GM12878 (cell line): Measurements from ENCODE around the gene CCDC83. TPM values are rescaled to one million over a fixed set of nuclear protein-coding genes. Genes with fewer than 3 reads are reported as not detected.

Source experiments
- ATAC-seq: fragments of 200-7000 bp; cut with Tn5 transposase; 3 replicates; pipeline ENCODE4 v1.9.1; 2020; ENCODE audit warnings: mild to moderate bottlenecking, moderate library complexity
- BruUV-seq: library from RNA; stranded (reverse); fragments of 400-500 nt; replicated peaks from 2 replicates; lab custom pipeline; 2021; lab: Mats Ljungman, UMichigan
- CTCF ChIA-PET: fragments of 300-600 bp; sonication (Branson Sonifier 250); formaldehyde crosslinking; extraction: SDS; loops from one replicate; lab custom pipeline; 2021; ENCODE audit warnings: inconsistent platforms; lab: Yijun Ruan, JAX
- POLR2A ChIA-PET: fragments of 350-600 bp; formaldehyde crosslinking; extraction: SDS; loops from one replicate; lab custom pipeline; 2021; ENCODE audit warnings: inconsistent platforms; lab: Charles Lee
- RAD21 ChIA-PET: fragments of 300-600 bp; sonication (Branson Sonifier 250); formaldehyde crosslinking; loops from one replicate; lab custom pipeline; 2023; ENCODE audit warnings: antibody characterized with exemption; ENCODE audit not compliant: unreplicated experiment; lab: Charles Lee
- SMC1A ChIA-PET: fragments of 300-600 bp; sonication (Branson Sonifier 250); formaldehyde crosslinking; loops from one replicate; lab custom pipeline; 2023; ENCODE audit not compliant: unreplicated experiment, uncharacterized antibody; lab: Charles Lee
- DNase-seq: peaks from one replicate; pipeline ENCODE4 v3.0.0-alpha.2; 2011; ENCODE audit warnings: low read depth, low spot score
- FAIRE-seq: peaks from 3 replicates; lab custom pipeline; 2011; peaks lifted over from hg19 to GRCh38; lab: Jason Lieb, UNC
- H2AFZ ChIP-seq: 2 replicates; pipeline ENCODE4 v1.6.0; 2011; ENCODE audit warnings: low read depth, low read length, control low read depth; ENCODE audit not compliant: control insufficient read depth
- H3K27ac ChIP-seq: 2 replicates; pipeline ENCODE4 v1.5.1; 2011; ENCODE audit warnings: control low read depth; ENCODE audit not compliant: control insufficient read depth, insufficient read depth
- H3K27me3 ChIP-seq, 2 experiments: replicated peaks in 1 of 2; 2 replicates each; pipeline versions ENCODE4 v1.6.0 to v1.6.1; 2011; ENCODE audit warnings: low read length in 1 of 2; ENCODE audit not compliant: control insufficient read depth in 2 of 2, insufficient read depth in 2 of 2
- H3K36me3 ChIP-seq, 2 experiments: 2 replicates each; pipeline ENCODE4 v1.5.1; 2011; ENCODE audit warnings: low read length in 1 of 2; ENCODE audit not compliant: control insufficient read depth in 2 of 2, insufficient read depth in 2 of 2
- H3K4me1 ChIP-seq: 2 replicates; pipeline ENCODE4 v1.6.1; 2011; ENCODE audit warnings: mild to moderate bottlenecking, low read length, moderate library complexity, mixed read lengths; ENCODE audit not compliant: control insufficient read depth, insufficient read depth
- H3K4me2 ChIP-seq: 2 replicates; pipeline ENCODE4 v1.6.0; 2011; ENCODE audit warnings: control low read depth; ENCODE audit not compliant: control insufficient read depth, insufficient read depth
- H3K4me3 ChIP-seq: fragments of 200-600 bp; sonication (generic); 2 replicates; pipeline ENCODE4 v1.5.1; 2016
- H3K79me2 ChIP-seq: 2 replicates; pipeline ENCODE4 v1.6.0; 2011; ENCODE audit warnings: low read length; ENCODE audit not compliant: control insufficient read depth, insufficient read depth
- H3K9ac ChIP-seq: 2 replicates; pipeline ENCODE4 v1.8.0; 2011; ENCODE audit warnings: low read length, control low read depth, mixed read lengths; ENCODE audit not compliant: control insufficient read depth, insufficient read depth
- H3K9me3 ChIP-seq: replicated peaks from 3 replicates; pipeline ENCODE4 v1.5.1; 2011; ENCODE audit warnings: mild to moderate bottlenecking, low read length; ENCODE audit not compliant: control insufficient read depth, insufficient read depth
- H4K20me1 ChIP-seq: 2 replicates; pipeline ENCODE4 v1.6.0; 2011; ENCODE audit not compliant: control insufficient read depth, insufficient read depth
- ATF7 ChIP-seq: fragments of 450-650 bp; IDR thresholded peaks from 2 replicates; pipeline ENCODE4 v1.6.1; 2016; ENCODE audit warnings: low read depth, mild to moderate bottlenecking
- CHD2 ChIP-seq: IDR thresholded peaks from 2 replicates; pipeline ENCODE4 v1.6.1; 2011; ENCODE audit warnings: low read depth, low read length, improper control_type of control experiment, borderline replicate concordance
- DPF2 ChIP-seq: fragments of 450-650 bp; IDR thresholded peaks from 2 replicates; pipeline ENCODE4 v1.6.1; 2017; ENCODE audit warnings: mild to moderate bottlenecking
- ETV6 ChIP-seq, 2 experiments: fragments of 450-650 bp in 1 of 2; IDR thresholded peaks in 1 of 2; conservative IDR thresholded peaks in 1 of 2; 2 replicates each; pipeline ENCODE4 v1.6.1; 2014; ENCODE audit warnings: antibody characterized with exemption in 1 of 2, borderline replicate concordance in 1 of 2, low read depth in 1 of 2, mild to moderate bottlenecking in 1 of 2, moderate library complexity in 1 of 2
- HCFC1 ChIP-seq: fragments of 150-350 bp; IDR thresholded peaks from 2 replicates; pipeline ENCODE4 v1.6.1; 2014; ENCODE audit warnings: low read length
- IKZF2 ChIP-seq, 2 experiments: fragments of 450-650 bp; IDR thresholded peaks; 2 replicates each; pipeline ENCODE4 v1.6.1; 2017; ENCODE audit warnings: mild to moderate bottlenecking in 2 of 2, moderate library complexity in 2 of 2
- JUNB ChIP-seq: IDR thresholded peaks from 2 replicates; pipeline ENCODE4 v1.6.1; 2016; ENCODE audit warnings: antibody characterized with exemption, mild to moderate bottlenecking
- MEF2A ChIP-seq: IDR thresholded peaks from 2 replicates; pipeline ENCODE4 v1.6.1; 2011; ENCODE audit warnings: low read depth, mild to moderate bottlenecking, low read length, moderate library complexity; ENCODE audit not compliant: insufficient read depth
- NFYB ChIP-seq: IDR thresholded peaks from 2 replicates; pipeline ENCODE4 v1.6.1; 2011; ENCODE audit warnings: low read depth, mild to moderate bottlenecking, low read length, improper control_type of control experiment, moderate library complexity; ENCODE audit not compliant: insufficient read depth
- POLR2AphosphoS2 ChIP-seq: IDR thresholded peaks from 2 replicates; pipeline ENCODE4 v1.6.1; 2011; ENCODE audit warnings: low read depth, mild to moderate bottlenecking, low read length, improper control_type of control experiment, moderate library complexity
- SMAD1 ChIP-seq: fragments of 450-650 bp; IDR thresholded peaks from 2 replicates; pipeline ENCODE4 v1.6.1; 2018; ENCODE audit warnings: mild to moderate bottlenecking, low read depth; ENCODE audit not compliant: partially characterized antibody
- SRF ChIP-seq, 2 experiments: IDR thresholded peaks; 2 replicates each; pipeline ENCODE4 v1.6.1; 2011; ENCODE audit warnings: low read depth in 2 of 2, low read length in 2 of 2, mild to moderate bottlenecking in 1 of 2, moderate library complexity in 1 of 2
- TCF12 ChIP-seq: IDR thresholded peaks from 2 replicates; pipeline ENCODE4 v1.6.1; 2011; ENCODE audit warnings: low read depth, mild to moderate bottlenecking, low read length
- TCF7 ChIP-seq: IDR thresholded peaks from 2 replicates; pipeline ENCODE4 v1.6.1; 2014; ENCODE audit warnings: antibody characterized with exemption, borderline replicate concordance
- YBX1 ChIP-seq: fragments of 450-650 bp; IDR thresholded peaks from 2 replicates; pipeline ENCODE4 v1.6.1; 2016; ENCODE audit warnings: antibody characterized with exemption
- YY1 ChIP-seq: IDR thresholded peaks from 2 replicates; pipeline ENCODE4 v1.6.1; 2011; ENCODE audit warnings: low read depth, mild to moderate bottlenecking, low read length
- ZNF207 ChIP-seq: fragments of 450-650 bp; IDR thresholded peaks from 2 replicates; pipeline ENCODE4 v1.6.1; 2014; ENCODE audit warnings: antibody characterized with exemption, mild to moderate bottlenecking, borderline replicate concordance
- ZZZ3 ChIP-seq: IDR thresholded peaks from 2 replicates; pipeline ENCODE4 v1.6.1; 2011; ENCODE audit warnings: low read depth; ENCODE audit not compliant: control insufficient read depth, insufficient read length
- in situ Hi-C: fragments of 300-500 bp; cut with MboI; formaldehyde crosslinking; loops from 9 replicates; pipeline ENCODE4 v1.14.3; 2018; ENCODE audit warnings: mixed read lengths
- intact Hi-C: fragments of 100-400 bp; cut with micrococcal nuclease; formaldehyde crosslinking; loops from one replicate; pipeline ENCODE4 v1.14.2; 2022; ENCODE audit not compliant: unreplicated experiment
- polyA plus RNA-seq, 11 experiments: library from polyadenylated mRNA; depleted of rRNA in 4 of 11; unstranded in 6 of 11; stranded (reverse) in 5 of 11; fragments of >200 nt; fragmentation: Nextera tagmentation in 4 of 11; fragmentation: Illumina TruSeq in 1 of 11; extraction: Ambion mirVana in 4 of 11; extraction: Trizol in 1 of 11; gene quantifications; 1 replicate in 1 of 11; 2 replicates in 10 of 11; pipeline versions ENCODE4 v1.2.1 to v1.2.3, GENCODE V29; 2011 to 2016; ENCODE audit warnings: inconsistent platforms in 2 of 11, missing spikeins in 2 of 11, low read depth in 1 of 11
- total RNA-seq, 4 experiments: library from RNA; depleted of rRNA in 3 of 4; stranded (reverse); fragments of >200 nt in 3 of 4; fragmentation: Illumina TruSeq in 1 of 4; extraction: Trizol in 1 of 4; gene quantifications; 2 replicates each; pipeline versions ENCODE4 v1.2.1 to v1.2.3, GENCODE V29; 2013 to 2021
- TF ChIP-seq, protein P1 (sequence below): IDR thresholded peaks from 2 replicates; pipeline ENCODE4 v1.6.1; 2012; ENCODE audit warnings: low read depth, low read length, improper control_type of control experiment
- TF ChIP-seq, protein P2 (sequence below): IDR thresholded peaks from 2 replicates; pipeline ENCODE4 v1.6.1; 2012; ENCODE audit warnings: low read length, inconsistent platforms

The CCDC83 gene
- total and polyA plus RNA-seq, 10 of the 15 experiments (the other 5 are each of a cell fraction or from before 2014, with no cell fraction given) = not detected

DNA sequence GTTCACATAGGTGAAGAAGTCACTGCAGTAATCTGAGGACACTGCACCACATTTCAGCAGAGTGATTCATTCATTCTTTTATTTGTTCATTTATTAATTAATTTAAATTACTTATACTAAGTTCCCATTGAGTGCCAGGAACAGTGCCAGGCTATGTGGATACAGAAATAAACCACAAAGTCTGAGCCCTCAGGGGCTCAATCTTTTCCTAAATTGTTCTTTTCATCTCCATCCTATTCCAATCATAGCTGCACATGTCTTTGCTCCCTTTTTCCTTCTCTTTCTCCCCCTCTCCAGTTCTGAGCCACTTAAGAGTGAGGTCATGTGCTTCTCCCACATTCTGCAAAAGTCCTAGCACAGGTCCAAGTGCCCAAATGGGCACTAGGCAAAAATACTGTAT lies 49.2 kb upstream of the CCDC83 start:
- no TSS peak for BruUV-seq

More for the DNA sequence above, 49.2 kb upstream of the CCDC83 start:
- no peaks in the 10 kb centered on the region for H4K20me1 ChIP-seq
- no peak overlapping the region for H3K4me2 ChIP-seq
- SMC1A ChIA-PET = interaction anchor here (1.0 kb wide), 1 partner anchor 9 kb away, joined by 3 read pairs; no protein-coding TSS in a partner anchor
- no peak for DNase-seq
- TF ChIP-seq SMAD1 (no peak), ETV6 (conservative IDR thresholded peaks at IDR 0.05 in 1 of 2, IDR thresholded peaks at IDR 0.05 in 1 of 2; ENCODE audit: borderline replicate concordance in 1 of 2, low read depth in 1 of 2) (no peak), SRF (IDR thresholded peaks at IDR 0.05; ENCODE audit: low read depth in 2 of 2, low read length in 2 of 2) (no peak), POLR2AphosphoS2 (no peak), ATF7 (no peak), YY1 (no peak), TCF7 (no peak), MEF2A (no peak), DPF2 (no peak), IKZF2 (IDR thresholded peaks at IDR 0.05) (no peak), JUNB (no peak), HCFC1 (no peak), NFYB (no peak), YBX1 (no peak), ZZZ3 (no peak), TCF12 (no peak), ZNF207 (no peak), CHD2 (no peak)
- TF ChIP-seq, protein P1, sequence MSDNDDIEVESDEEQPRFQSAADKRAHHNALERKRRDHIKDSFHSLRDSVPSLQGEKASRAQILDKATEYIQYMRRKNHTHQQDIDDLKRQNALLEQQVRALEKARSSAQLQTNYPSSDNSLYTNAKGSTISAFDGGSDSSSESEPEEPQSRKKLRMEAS = no peak
- TF ChIP-seq, protein P2, sequence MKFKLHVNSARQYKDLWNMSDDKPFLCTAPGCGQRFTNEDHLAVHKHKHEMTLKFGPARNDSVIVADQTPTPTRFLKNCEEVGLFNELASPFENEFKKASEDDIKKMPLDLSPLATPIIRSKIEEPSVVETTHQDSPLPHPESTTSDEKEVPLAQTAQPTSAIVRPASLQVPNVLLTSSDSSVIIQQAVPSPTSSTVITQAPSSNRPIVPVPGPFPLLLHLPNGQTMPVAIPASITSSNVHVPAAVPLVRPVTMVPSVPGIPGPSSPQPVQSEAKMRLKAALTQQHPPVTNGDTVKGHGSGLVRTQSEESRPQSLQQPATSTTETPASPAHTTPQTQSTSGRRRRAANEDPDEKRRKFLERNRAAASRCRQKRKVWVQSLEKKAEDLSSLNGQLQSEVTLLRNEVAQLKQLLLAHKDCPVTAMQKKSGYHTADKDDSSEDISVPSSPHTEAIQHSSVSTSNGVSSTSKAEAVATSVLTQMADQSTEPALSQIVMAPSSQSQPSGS = no peak
- TF ChIP-seq, all 136 proteins: peak for 0
- FAIRE-seq = no peak
- Histone ChIP-seq H3K4me3 (no peak overlapping the region), H3K36me3 (no peaks in the 10 kb centered on the region), H3K79me2 (no peaks in the 10 kb centered on the region), H3K27me3 (peaks cover 13 to 17% of the 10 kb centered on the region in 2 experiments), H3K9ac (no peak overlapping the region), H3K4me1 (no peaks in the 10 kb centered on the region), H3K9me3 (no peaks in the 10 kb centered on the region), H2AFZ (no peak overlapping the region), H3K27ac (no peak overlapping the region)
- intact Hi-C loops = no loop called here
- RAD21 ChIA-PET = no interaction called here
- CTCF ChIA-PET = no interaction called here
- POLR2A ChIA-PET = no interaction called here
- in situ Hi-C loops = no loop called here
- no peak for ATAC-seq
